HG02759 (cell line): ENCODE results near the gene DNAJC30.
"Not testable (repeated sequence)": the region's sequence is repeated elsewhere in the genome, so short reads cannot be mapped to it uniquely, and the experiment has no call there.

Experiments
- ATAC-seq: cut with Tn5 transposase; IDR thresholded peaks from one replicate; pipeline ENCODE4 v1.9.1; 2021; ENCODE audit warnings: mild to moderate bottlenecking, moderate library complexity; ENCODE audit not compliant: unreplicated experiment

Gene DNAJC30

GRCh38 chr7:73683788-73684693 lies 788 bp upstream of the DNAJC30 start:
- ATAC-seq, result peak; percentile 14

- peak; percentile 15 for ATAC-seq
Measured at GRCh38 chr7:73682745-73683055, 553 bp downstream of the DNAJC30 start.

DNA sequence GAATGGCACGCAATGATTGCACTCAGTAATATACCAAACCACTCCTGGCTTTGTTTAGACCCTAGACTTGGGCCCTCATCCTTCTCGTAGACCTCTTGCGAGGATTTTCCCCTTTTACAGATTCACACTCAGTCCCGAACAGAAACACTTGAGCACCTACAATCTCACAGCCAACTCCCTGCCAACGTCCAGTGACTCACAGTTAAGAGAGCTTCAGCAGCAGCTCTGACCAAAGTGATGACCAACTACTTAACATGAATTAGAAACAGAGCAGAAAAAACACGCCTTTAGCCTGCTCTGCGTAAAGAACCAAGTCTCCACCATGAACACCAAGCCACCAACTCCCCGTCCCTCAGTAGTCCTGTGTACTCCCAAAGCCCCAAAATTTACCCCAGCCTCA lies 2.2 kb downstream of the DNAJC30 start:
- no peak for ATAC-seq

DNA sequence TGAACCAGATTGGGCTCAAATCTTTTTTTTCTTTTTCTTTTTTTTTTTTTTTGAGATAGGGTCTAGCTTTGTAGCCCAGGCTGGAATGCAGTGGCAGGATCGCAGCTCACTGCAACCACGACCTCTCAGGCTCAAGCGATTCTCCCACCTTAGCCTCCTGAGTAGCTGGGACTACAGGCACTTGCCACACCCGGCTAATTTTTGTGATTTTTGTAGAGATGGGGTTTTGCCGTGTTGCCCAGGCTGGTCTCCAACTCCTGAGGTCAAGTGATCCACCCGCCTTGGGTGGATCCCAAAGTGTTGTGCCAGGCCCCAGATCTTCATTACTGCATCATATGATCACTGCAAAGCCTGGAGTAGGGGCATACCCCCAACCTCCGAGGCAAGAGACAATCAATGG lies 2.8 kb downstream of the DNAJC30 start:
- no peak for ATAC-seq

DNA sequence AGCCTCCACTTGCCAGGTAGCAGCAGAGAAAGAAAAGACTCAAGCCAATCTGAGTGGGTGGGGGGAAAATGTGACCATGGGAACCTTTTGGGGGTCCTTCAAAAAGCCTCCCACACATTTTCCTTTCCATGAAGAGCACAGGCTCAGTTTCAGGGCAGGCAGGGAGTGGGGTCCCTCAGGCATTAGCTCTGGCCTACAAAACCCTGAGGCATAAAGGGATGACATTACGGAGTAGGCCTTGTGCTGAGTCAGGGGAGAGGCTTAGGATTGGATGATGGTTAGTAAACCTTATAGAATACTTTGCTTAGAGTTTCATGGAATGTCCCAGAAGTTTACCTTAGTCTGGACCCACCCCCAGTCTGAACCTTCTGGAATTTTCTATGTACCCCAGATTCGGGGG lies 3.5 kb downstream of the DNAJC30 start:
- no peak for ATAC-seq

- ATAC-seq, result no peak
Measured at GRCh38 chr7:73678862-73679261, 4.4 kb downstream of the DNAJC30 start.

DNA sequence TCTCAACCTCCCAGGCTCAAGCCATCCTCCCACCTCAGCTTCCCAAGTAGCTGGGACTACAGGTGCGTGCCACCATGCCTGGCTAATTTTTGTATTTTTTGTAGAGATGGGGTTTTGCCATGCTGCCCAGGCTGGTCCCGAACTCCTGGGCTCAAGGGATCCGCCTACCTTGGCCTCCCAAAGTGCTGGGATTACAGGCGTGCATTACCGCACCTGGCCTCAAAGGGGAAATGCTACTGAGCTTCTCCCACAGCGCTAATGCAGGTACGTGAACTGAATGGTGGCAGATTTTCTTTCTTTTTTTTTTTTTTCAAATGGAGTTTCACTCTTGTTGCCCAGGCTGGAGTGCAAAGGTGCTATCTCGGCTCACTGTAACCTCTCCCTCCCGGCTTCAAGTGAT lies 7.2 kb downstream of the DNAJC30 start:
- not testable (repeated sequence) for ATAC-seq

- no peak for ATAC-seq
Measured at GRCh38 chr7:73674468-73675124, 8.7 kb downstream of the DNAJC30 start.

- ATAC-seq, result no peak
Measured at GRCh38 chr7:73671857-73672445, 11.3 kb downstream of the DNAJC30 start.

- no peak for ATAC-seq
Measured at GRCh38 chr7:73671322-73671661, 12.0 kb downstream of the DNAJC30 start.

DNA sequence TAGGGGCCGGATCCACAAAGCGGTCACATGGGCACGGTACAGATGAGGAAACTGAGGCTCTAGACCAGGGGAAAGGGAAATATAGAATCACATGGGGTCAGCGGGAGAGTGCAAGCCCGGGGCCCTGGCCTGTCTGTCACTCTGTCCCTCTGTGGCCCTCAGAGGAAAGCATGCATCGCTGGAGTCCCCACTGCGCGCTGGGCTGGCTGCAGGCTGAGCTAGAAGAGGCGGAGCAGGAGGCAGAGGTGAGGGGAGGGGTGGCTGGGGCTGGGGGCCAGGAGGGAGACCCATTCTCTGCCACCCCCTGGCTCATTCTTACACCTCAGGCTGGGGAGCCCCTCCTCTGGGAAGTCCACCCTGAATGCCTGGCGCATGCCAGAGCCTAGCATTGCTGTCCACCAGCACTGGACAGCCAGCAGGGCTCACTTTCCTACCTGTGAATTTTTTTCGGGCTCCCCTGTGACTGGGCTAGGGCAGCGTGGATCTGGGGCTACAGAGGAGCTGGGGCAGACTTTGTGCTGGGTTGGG lies 13.3 kb downstream of the DNAJC30 start:
- no peak for ATAC-seq

- ATAC-seq, result no peak
Measured at GRCh38 chr7:73669288-73669701, 14.0 kb downstream of the DNAJC30 start.

DNA sequence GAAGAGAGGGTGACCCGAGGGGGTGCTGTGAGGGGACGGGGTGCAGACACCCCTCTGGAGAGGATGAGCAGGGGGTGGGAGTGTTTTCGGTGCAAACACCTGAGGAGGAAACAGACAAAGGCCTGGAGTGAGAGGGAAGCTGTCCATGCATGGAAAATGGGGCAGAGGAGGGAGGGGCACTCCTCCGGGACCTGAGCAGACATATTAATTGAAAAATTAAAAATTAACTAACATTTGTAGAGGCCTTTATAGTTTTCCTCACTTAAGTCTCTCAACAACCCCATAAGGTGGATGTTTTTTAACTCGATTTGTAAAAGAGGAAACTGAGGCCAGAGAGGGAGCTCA lies 14.4 kb downstream of the DNAJC30 start:
- ATAC-seq, result no peak

DNA sequence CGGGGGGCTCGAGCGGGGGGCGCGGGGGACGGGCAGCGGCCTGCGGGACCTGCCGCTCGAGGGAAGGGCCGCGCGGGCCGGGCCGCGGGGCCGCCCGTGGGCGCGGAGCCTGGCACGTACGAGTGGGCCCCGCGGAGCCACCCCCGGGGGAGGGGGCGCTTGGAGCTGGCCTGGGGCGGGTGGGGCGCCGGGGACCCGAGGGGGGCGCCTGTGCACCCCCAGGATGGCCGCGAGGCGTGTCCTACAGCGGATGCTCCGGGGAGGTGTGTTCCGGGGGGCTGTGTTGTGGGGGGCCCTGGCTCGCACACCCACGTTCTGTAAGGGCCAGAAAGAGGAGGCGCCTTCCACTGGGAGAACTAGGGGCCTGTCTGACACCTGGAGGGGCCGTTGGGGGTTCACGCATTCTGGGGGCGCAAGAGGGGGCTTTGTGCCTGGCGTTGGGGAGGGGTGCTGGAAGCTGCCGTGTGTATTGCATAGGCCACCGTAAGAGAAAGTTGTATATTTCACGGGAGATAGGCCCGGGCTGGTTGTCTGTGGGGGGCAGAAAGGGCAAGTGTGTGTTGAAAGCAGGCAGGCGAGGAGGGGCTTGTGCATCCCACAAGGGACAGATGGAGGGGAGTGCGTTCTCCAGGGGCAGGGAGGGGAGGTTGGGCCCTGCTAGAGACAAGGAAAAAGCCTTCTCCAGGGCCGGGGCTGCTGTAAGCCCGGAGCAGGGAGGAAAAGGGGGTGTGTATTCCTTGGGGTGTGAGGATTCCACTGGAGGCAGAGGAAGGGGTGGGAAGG lies 15.0 kb downstream of the DNAJC30 start:
- peak; percentile 12 for ATAC-seq

DNA sequence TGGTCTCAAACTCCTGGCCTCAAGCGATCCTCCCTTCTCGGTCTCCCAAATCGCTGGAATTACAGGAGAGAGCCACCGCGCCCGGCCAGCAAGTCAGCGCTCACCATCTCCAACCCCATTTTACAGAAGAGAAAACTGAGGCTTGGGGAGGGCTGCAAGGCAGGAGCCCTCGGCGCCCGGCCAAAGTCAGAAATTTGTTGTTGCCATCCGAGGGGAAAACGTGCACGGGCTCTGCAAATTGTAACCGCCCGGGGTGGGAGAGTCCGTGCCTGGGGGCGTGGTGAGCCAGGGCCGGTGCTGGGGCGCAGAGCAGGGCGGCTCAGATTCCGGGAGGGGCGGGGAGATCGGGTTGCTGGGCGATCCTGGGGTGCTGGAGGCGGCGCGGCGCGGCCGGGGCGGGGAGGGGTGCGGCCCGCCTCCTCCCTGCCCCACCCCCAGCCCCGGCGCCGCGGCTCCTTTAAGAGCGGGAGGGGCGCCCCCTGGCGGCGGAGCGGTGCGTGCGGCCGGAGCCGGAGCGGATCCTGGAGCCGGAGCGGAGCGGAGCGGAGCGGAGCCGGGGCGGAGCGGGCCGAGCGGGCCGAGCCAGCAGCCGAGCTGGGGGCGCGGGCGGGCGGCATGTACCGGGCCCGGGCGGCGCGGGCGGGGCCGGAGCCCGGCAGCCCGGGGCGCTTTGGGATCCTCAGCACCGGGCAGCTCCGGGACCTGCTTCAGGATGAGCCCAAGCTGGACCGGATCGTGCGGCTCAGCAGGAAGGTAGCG lies 15.7 kb downstream of the DNAJC30 start, which contains the start of gene VPS37D:
TSS of gene VPS37D (plus strand) at position 488 of the 759 bp plus-strand sequence. CDS start at position 616, 128 bp downstream.
- ATAC-seq, result peak; percentile 95

DNA sequence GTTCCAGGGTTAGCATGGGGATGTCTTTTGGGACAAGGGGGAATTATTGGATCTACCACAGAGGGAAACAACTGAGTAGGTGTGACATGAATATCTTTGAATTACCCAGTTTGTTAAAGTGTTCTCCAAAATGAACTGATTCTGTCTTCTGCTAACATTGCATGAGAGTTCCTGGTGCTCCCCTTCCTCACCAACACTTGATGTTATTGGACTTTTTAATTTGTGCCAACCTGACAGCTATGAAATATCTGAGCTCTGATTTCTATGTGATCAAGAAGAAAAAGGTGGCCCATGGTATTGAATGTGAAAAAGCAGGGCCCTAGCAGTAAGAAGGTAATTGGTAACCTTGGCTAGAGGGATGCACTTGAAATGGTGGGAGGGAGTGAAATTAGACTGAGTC lies 20.2 kb downstream of the DNAJC30 start:
- ATAC-seq, result no peak

DNA sequence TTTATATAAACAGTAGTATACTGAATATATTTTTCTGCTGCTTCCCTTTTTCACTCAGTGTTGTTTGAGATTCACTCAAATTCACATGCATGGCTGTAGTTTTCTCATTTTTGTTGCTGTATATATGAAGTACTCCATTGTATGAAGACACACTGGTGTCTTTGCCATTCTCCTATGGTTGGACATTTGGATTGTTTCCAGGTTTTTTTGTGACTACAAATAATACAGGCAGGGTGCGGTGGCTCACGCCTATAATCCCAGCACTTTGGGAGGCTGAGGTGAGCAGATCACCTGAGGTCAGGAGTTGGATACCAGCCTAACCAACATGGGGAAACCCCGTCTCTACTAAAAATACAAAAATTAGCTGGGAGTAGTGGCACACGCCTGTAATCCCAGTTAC lies 22.7 kb downstream of the DNAJC30 start:
- ATAC-seq, result not testable (repeated sequence)

GRCh38 chr7:73659983-73660382 lies 23.3 kb downstream of the DNAJC30 start:
- no peak for ATAC-seq

GRCh38 chr7:73655309-73655708 lies 27.9 kb downstream of the DNAJC30 start:
- ATAC-seq, result not testable (repeated sequence)

DNA sequence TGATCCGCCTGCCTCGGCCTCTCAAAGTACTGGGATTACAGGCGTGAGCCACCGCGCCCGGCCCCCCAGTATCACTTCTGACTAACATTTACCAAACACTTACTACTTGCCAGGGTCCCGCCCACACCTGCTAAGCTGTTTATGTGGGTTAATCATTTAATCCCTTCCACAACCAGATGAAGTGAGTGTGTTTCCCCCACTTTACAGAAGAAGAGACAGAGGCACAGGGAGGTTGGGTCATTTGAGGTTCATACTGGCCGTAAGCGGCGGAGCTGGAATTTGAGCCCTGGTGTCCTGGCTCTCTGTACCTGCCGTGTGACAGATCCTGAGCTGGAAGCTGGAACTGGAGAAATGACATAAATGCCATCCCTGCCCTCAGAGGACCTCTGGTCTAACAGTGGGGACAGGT lies 30.7 kb downstream of the DNAJC30 start:
- no peak for ATAC-seq
